GM11168 (cell line): ENCODE results near the gene DPP8.

ENCODE experiments used
- in situ Hi-C: fragments of 300-500 bp; cut with MboI; formaldehyde crosslinking; loops from one replicate; pipeline ENCODE4 v1.12.0; 2022; ENCODE audit warnings: low sequenced_read_pairs; ENCODE audit not compliant: unreplicated experiment

Gene DPP8

DNA sequence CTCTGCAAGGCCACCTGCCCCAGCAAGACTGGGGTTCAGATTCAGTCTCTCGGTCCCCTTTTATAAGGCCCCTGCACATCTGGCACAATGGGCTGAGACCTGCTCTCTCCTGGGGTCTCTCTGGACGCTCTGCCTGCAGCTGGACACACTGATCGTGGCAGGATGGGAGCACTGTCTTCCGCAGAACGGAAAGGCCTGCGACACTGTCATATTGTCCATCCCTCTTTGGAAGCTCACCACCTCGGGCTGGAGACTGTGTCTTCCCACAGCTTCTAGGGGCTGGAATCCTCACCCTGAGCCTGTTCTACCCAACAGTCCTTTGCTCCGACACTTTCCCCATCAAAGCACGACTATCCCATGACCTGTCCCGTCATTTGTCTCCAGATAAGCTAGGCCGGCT lies 83.3 kb downstream of the DPP8 start:
- in situ Hi-C loops = no loop called here

GRCh38 chr15:65431731-65432130 lies 85.8 kb downstream of the DPP8 start:
- in situ Hi-C loops = no loop called here

DNA sequence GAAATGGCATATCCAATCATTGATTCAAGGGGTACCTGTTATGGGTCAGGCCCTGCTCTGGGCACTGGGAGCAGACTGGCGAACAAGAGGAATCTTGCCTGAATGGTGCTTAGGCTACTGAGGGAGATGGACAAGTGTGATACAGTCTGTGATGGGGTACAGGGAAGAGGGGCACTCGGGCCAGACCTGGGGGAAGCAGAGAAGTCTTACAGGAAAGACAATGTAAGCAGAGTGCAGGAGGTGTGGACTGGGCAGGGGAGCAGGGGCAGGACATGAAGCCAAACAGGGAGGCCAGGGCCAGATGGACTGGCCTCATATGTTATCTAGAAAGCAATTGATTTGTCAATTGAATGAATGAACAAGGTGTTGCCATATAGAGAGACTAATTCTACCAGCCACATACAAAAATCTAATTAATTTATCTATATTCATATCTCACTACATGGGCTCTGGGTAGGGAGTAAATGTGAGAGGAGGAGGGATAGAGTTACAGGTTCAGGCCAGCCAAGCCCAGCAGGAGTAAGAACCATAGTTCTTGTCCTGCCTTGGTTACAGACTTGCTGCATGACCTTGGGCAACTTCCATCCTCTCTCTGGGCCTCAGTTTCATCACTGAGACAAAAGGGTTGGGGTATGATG lies 91.2 kb downstream of the DPP8 start:
- in situ Hi-C loops = no loop called here

- in situ Hi-C loops = no loop called here
These were observed 92.8 kb downstream of the DPP8 start for GRCh38 chr15:65424683-65425082.

DNA sequence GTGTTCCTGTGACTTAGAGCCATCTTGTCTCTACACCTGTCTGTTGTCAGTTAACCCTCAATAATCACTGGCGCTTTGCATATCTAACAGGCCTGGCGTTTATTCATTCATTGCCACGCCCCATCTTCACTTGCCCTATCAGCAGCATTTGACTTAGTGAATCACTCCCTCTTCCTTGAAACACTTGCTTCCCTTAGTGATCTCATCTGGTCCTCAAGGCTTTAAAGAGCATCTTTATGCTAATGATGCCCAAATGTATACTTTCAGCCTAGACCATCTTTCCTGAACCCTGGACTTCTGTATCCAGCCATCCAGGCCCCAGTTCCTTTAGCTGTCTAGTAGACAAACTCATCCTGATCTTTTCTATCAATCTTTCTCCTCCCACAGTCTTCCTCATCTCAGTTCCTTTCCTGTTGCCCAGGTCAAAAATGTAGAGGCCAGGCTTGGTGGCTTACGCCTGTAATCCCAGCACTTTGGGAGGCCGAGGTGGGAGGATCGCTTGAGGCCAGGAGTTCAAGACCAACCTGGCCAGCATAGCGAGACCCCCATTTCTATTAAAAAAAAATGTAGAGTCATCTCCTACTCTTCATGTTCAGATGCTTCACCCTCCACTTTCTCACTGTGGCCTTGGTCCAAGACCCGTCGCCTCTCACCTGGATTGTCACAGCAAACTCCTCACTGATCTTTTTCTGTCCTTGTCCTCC lies 93.4 kb downstream of the DPP8 start:
- in situ Hi-C loops = no loop called here

GRCh38 chr15:65423150-65423975 lies 94.1 kb downstream of the DPP8 start:
- in situ Hi-C loops = no loop called here

GRCh38 chr15:65421360-65422215 lies 95.9 kb downstream of the DPP8 start:
- in situ Hi-C loops = no loop called here

DNA sequence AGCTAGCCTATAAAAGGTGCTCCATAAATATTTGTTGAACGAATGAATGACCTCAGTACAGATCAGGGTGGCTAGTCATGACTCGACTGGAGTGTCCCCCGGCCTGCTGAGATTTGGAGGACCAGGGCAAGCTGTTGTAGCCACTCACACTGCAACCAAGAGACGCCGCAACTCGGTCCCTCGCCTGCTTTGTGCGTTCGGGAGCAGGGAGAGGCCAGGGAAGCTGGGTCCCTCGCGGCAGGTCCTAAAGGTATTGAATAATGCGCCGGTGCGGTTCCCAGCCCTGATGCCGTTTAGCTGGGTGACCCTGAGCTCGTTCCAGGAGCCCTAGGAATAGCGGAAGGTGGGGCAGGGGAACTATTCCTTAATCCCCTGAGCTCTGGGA lies 96.5 kb downstream of the DPP8 start:
- in situ Hi-C loops = no loop called here

DNA sequence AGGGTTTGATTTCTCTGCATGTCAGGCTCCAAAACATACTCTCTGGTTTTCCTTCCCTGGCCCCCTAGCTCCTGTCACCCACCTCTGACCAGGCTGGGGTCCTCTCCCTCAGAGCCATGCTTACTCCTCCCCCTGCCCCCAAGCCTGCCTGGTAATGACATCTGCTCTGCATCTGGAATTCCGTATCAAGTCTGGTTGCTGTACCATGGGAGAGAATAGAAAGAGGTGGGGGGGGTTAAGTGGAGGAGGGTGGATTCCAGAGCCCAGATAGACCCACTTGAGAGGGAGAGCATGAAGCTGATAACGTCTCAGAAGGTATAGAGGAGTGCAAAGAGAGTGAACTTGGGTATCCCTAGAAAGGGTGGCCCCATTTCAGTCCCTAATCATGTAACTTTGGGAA lies 98.9 kb downstream of the DPP8 start:
- in situ Hi-C loops = no loop called here

DNA sequence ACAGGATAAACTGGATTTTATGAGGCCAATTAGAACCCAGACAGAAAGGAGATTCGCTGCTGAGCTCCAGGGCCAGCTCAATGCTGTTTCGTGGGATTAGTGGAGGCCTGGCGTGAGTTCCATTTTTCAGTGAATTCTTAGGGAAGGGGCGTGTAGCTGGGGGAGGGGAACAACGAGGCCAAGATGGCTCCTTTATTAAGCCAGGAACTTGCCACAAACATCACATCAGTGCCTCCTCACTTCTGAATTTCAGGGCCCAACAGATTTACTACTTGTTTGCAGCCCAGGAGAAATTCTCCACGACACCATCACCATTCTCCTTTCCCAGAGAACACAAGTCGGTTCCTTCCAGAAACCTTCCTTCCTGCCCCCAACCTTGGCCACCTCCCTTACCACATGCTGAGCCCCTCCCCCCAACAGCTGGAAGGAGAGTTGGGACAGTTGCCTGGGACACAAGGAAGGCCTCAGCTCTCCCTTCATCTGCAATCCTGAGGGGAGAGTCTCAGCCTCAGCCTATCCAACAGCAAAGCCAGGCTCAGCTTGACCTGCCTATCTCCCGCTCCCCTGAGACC lies 100.6 kb downstream of the DPP8 start:
- in situ Hi-C loops = no loop called here

GRCh38 chr15:65414841-65415621 lies 102.5 kb downstream of the DPP8 start:
- in situ Hi-C loops = no loop called here

- in situ Hi-C loops = no loop called here
These were observed 103.7 kb downstream of the DPP8 start for GRCh38 chr15:65413760-65414144.

- in situ Hi-C loops = no loop called here
These were observed 104.3 kb downstream of the DPP8 start for GRCh38 chr15:65413051-65413759.

GRCh38 chr15:65412556-65412955 lies 104.9 kb downstream of the DPP8 start:
- in situ Hi-C loops = no loop called here

DNA sequence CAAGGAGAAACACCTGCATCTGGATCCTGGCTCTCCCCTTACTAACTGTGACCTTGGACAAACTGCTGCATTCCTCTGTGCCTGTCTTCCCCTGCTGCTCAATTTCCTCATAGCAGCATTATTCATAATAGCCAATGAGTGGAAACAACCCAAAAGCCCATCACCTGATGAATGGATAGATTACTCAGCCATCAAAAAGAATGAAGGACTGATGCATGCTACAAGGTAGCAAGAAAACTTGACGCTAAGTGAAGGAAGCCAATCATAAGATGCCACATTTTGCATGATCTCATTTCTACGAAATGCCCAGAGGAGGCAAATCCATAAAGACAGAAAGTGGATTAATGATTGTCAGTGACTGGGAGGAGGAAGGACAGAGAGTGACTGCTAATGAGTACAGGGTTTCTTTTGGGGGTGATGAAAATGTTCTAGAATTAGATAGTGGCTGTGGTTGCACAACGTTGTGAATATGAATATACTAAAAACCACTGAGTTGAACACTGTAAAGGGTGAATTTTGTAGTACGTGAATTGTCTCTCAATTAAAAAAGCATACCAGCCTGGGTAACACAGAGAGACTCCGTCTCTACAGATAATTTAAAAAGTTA lies 105.9 kb downstream of the DPP8 start:
- in situ Hi-C loops = no loop called here

GRCh38 chr15:65410972-65411371 lies 106.5 kb downstream of the DPP8 start:
- in situ Hi-C loops = no loop called here

DNA sequence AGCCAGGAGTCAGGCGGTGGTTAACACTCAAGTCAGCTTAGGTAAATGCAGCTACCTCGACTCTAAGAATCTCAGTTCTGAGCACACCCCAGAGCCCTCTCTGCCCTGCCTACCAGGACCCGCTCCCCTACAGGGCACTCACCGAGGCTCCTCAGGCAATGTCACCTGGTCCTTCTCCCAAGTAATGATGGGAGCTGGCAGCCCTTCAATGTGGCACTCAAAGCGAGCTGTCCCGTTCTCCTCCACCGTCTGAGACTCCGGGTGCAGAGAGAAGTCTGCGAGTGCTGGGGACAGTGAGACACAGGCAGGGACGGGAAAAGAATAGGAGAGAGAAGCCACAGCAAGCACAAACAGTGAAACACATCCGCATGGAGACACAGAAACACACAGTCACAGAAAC lies 107.5 kb downstream of the DPP8 start:
- in situ Hi-C loops = no loop called here

DNA sequence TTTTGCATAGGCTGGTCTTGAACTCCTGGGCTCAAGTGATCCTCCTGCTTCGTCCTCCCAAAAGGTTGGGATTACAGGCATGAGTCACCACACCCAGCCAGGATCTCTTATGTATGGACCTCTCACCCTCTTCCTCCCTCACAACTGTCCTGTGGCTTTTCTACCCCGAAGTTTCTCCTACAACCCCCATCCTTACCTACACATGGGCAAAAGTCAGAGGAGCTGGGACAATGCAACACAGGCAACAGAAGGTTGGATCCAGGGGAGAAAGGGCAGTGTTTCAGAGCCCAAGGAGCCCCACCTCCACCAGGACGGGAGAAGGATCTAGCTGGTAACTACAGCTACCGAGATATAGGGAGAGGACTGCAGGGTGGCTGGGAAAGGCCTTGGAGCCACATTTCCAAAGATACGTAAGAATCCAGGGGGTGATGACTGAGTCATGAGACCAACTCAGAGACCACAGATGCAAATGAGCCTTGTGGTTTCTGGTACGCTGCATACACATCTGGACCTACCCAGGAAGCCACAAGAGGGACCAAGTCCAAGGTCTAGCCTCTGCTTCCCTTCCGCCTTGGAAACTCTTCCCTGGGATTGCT lies 108.4 kb downstream of the DPP8 start:
- in situ Hi-C loops = no loop called here
